Measurements from ENCODE around the gene ILF2.

GRCh38 chr1:153673511-153673910 is 2.7 kb upstream of the ILF2 start:
- TF ChIP-seq, protein P1, sequence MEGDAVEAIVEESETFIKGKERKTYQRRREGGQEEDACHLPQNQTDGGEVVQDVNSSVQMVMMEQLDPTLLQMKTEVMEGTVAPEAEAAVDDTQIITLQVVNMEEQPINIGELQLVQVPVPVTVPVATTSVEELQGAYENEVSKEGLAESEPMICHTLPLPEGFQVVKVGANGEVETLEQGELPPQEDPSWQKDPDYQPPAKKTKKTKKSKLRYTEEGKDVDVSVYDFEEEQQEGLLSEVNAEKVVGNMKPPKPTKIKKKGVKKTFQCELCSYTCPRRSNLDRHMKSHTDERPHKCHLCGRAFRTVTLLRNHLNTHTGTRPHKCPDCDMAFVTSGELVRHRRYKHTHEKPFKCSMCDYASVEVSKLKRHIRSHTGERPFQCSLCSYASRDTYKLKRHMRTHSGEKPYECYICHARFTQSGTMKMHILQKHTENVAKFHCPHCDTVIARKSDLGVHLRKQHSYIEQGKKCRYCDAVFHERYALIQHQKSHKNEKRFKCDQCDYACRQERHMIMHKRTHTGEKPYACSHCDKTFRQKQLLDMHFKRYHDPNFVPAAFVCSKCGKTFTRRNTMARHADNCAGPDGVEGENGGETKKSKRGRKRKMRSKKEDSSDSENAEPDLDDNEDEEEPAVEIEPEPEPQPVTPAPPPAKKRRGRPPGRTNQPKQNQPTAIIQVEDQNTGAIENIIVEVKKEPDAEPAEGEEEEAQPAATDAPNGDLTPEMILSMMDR (IDR thresholded peaks at IDR 0.05), result no peak
- TF ChIP-seq ZFX (IDR thresholded peaks at IDR 0.05; ENCODE audit: borderline replicate concordance), result no peak
